Activated CD8-positive, alpha-beta T cell treated with anti-CD3 and anti-CD28 coated beads for 36 hours (primary cell): ENCODE data around the gene PPP1R8. TPM values are rescaled to one million over a fixed set of nuclear protein-coding genes. Genes with fewer than 3 reads are reported as not detected.

Source experiments
- ATAC-seq: fragments of 200-7000 bp; cut with Tn5 transposase; one replicate; pipeline ENCODE4 v1.10.0; 2021; ENCODE audit warnings: mild to moderate bottlenecking, moderate library complexity
- CTCF ChIA-PET: fragments of 350-600 bp; sonication (Branson Sonifier 250); formaldehyde crosslinking; loops from one replicate; lab custom pipeline; 2021; ENCODE audit warnings: antibody characterized with exemption; lab: Charles Lee
- POLR2A ChIA-PET: fragments of 350-600 bp; sonication (Branson Sonifier 250); formaldehyde crosslinking; loops from one replicate; lab custom pipeline; 2021; ENCODE audit warnings: antibody characterized with exemption; lab: Charles Lee
- DNase-seq: peaks from one replicate; pipeline ENCODE4 v3.0.0-alpha.2; 2020
- H3K27ac Mint-ChIP-seq: one replicate; pipeline ENCODE4 v1.8.0; 2021; ENCODE audit warnings: mild to moderate bottlenecking, mixed read lengths
- H3K27me3 Mint-ChIP-seq: one replicate; pipeline ENCODE4 v1.8.0; 2021; ENCODE audit warnings: mixed read lengths
- H3K36me3 Mint-ChIP-seq: one replicate; pipeline ENCODE4 v1.8.0; 2021; ENCODE audit warnings: low read depth, mixed read lengths
- H3K4me1 Mint-ChIP-seq: one replicate; pipeline ENCODE4 v1.8.0; 2021; ENCODE audit warnings: low read depth, mixed read lengths
- H3K4me3 Mint-ChIP-seq: one replicate; pipeline ENCODE4 v1.8.0; 2021; ENCODE audit warnings: mild to moderate bottlenecking, moderate library complexity, mixed read lengths
- H3K9me3 Mint-ChIP-seq: one replicate; pipeline ENCODE4 v1.8.0; 2021; ENCODE audit warnings: mixed read lengths
- CTCF ChIP-seq: fragments of 200-600 bp; IDR thresholded peaks from one replicate; pipeline ENCODE4 v1.8.0; 2022; ENCODE audit warnings: antibody characterized with exemption, mild to moderate bottlenecking
- intact Hi-C: fragments of 100-400 bp; cut with micrococcal nuclease; formaldehyde crosslinking; loops from one replicate; pipeline ENCODE4 v1.10.0; 2022
- total RNA-seq, 2 experiments: library from RNA; stranded (reverse); gene quantifications; one replicate each; pipeline ENCODE4 v1.2.3, GENCODE V29; 2021

The PPP1R8 gene
- total RNA-seq, 2 experiments from 2014 or later = 50.2 to 54.4 TPM

- Mint-ChIP-seq H3K36me3 (peaks cover 5% of the 10 kb centered on the region), H3K4me1 (peaks cover 30% of the 10 kb centered on the region), H3K27me3 (no peaks in the 10 kb centered on the region), H3K9me3 (no peaks in the 10 kb centered on the region), H3K27ac (peak overlapping the region; percentile 10), H3K4me3 (no peak overlapping the region)
- no peak for ATAC-seq
- no peak for TF ChIP-seq CTCF
- ChIA-PET POLR2A (interaction anchor here (0.6 kb wide), 1 partner anchor 333 kb away, joined by 3 read pairs; no protein-coding TSS in a partner anchor), CTCF (interaction anchor here (1.1 to 1.2 kb wide), 3 partner anchors 22 to 44 kb away, joined by 3 to 4 read pairs (median 4); no protein-coding TSS in a partner anchor)
- no peak for DNase-seq
- intact Hi-C loops = no loop called here
Measured at GRCh38 chr1:27879374-27880082, 48.9 kb downstream of the PPP1R8 start.

- no peak for TF ChIP-seq CTCF
- Mint-ChIP-seq H3K9me3 (no peaks in the 10 kb centered on the region), H3K4me1 (peaks cover 49% of the 10 kb centered on the region), H3K27me3 (no peaks in the 10 kb centered on the region), H3K36me3 (peaks cover 31% of the 10 kb centered on the region), H3K27ac (no peak overlapping the region), H3K4me3 (no peak overlapping the region)
- intact Hi-C loops = no loop called here
- POLR2A ChIA-PET = no interaction called here
- DNase-seq (no peak), ATAC-seq (no peak)
- CTCF ChIA-PET = no interaction called here
Measured at GRCh38 chr1:27882543-27882903, 51.9 kb downstream of the PPP1R8 start.

- intact Hi-C loops = no loop called here
- no peak for TF ChIP-seq CTCF
- ChIA-PET CTCF (interaction anchor here (1.4 kb wide), 1 partner anchor 22 kb away, joined by 3 read pairs; no protein-coding TSS in a partner anchor), POLR2A (interaction anchor here (1.7 kb wide), 1 partner anchor 11 kb away, joined by 4 read pairs; no protein-coding TSS in a partner anchor)
- H3K4me1 Mint-ChIP-seq = peaks cover 49% of the 10 kb centered on the region
- H3K9me3 Mint-ChIP-seq = no peaks in the 10 kb centered on the region
- H3K36me3 Mint-ChIP-seq = peaks cover 36% of the 10 kb centered on the region
- ATAC-seq (no peak), DNase-seq (no peak)
- H3K27me3 Mint-ChIP-seq = no peaks in the 10 kb centered on the region
- H3K4me3 Mint-ChIP-seq = no peak overlapping the region
- peak overlapping the region; percentile 58 for H3K27ac Mint-ChIP-seq
Measured at GRCh38 chr1:27883536-27883935, 53.0 kb downstream of the PPP1R8 start.

- Mint-ChIP-seq H3K4me3 (no peak overlapping the region), H3K27ac (peak overlapping the region; percentile 7), H3K4me1 (peaks cover 51% of the 10 kb centered on the region), H3K36me3 (peaks cover 42% of the 10 kb centered on the region), H3K9me3 (no peaks in the 10 kb centered on the region), H3K27me3 (no peaks in the 10 kb centered on the region)
- ChIA-PET POLR2A (interaction anchor here (1.7 kb wide), 1 partner anchor 10 kb away, joined by 4 read pairs; no protein-coding TSS in a partner anchor), CTCF (interaction anchor here (1.4 kb wide), 1 partner anchor 21 kb away, joined by 3 read pairs; no protein-coding TSS in a partner anchor)
- intact Hi-C loops = no loop called here
- no peak for TF ChIP-seq CTCF
- ATAC-seq (peak; percentile 9), DNase-seq (peak; percentile 30)
Measured at GRCh38 chr1:27884006-27884954, 53.7 kb downstream of the PPP1R8 start.
